Suppressor macrophage (primary cell): ENCODE data around the gene POLR1D.

Experiments
- DNase-seq, 4 experiments: peaks; one replicate each; pipeline ENCODE4 v3.0.0-alpha.2; 2020 to 2022

Gene POLR1D

DNA sequence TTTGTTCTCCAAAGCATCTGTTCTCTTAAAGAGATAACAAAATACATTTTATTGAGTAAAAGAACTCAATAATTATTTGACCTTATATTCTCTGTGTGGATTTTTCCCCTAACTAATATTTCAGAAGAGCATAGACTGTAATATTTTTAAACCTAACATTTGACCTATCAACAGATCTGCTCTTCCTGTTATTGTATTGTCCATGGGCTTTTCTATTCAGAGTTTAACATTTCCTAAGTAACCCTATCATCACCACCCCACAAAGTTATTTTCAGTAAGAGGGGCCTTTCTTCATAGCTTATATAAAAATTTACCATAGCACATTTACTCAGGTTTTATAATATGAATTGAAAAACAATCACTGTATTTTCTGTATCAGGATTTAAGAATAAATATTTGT, 17.5 kb downstream of the POLR1D start:
- no peak for DNase-seq

DNA sequence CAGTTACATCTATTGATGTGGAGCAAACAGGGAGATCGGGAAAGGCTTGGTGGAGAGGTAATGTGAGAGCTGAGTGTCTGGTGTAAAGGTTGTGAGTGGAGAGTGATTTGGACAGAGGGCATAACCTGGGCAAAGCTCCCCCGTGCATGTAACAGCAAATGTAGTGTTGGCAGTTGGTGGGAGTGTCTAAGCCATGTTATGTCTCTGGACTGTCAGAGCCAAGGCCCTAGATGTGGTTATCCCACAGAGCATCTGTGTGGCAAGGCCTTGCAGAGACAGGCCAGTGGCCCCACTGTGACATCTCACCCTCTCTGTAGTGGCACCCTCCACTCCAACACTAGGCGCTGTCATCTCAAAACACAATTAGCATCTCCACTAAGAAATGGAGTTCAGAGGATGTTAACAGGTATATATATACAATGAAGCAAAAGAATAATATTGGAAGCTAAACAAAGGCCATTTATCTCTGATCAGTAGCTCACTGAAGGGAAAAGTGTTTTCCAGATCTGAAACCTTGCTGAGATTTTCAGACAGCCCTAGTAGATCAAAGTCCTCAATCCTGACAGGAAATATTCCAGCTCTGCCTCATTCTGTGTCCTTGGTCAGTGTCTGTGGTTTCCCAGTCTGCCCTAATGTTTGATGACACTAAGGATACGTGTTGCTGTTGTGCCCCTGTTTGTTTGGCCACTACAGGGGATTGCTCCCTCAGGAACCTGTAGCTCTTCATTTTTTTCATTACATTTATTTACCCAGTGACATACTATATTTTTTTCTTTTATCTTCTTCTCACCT, 20.2 kb downstream of the POLR1D start:
- no peak for DNase-seq

DNA sequence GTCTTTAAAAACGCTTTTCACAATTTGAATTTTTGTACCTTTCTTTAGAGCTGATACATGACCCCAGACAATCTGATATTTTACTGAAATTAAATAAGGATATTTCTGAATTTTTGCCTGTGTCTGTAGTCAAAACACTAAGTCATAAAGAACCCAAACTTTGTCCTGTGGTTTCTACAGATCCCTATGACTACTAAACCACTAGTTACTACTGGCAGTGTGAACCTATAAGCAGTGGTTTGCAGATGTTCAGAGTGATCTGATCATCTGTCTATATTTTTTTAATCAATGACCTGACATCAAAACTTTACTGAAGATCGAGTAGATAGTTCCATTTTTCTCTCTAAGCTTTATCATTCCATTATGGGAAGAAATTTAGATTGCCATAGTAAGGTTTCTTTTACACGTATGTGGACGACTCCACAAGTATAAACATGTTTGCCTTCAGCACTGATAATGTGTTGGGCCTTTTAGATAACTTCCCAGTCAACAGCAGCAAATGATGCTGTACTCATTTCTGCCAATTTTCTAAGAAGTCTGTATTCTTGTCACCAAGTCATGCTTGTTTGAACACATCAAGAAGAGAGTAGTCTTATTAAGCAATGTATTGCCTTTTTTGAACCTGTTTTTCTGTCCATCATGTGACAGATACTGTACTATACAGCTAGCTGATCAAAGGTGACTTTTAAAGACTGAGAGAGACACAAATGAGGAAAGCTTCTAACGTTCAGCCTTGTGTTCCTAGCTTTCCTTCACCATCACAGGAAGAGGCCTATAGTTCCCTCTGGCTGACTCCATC, 21.8 kb downstream of the POLR1D start:
- no peak for DNase-seq

DNA sequence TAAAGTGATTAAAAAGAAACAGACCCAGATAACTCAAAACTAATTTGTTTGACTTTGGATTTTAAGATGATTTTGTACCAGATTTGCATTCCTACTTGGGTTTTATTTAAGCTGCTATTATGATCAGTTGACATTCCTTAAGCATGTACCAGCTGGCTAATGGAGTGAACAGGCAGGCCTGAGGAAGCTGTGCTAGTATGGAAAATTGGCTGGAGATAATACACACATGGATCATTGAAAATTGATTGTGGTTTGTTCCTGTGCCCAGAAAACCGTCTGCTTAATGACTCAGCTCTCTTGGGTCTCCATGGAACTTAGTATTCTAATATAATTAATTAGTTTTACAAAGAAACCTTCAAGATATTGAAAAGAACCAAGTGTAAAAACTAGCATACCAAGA, 22.6 kb downstream of the POLR1D start:
- DNase-seq, result no peak

DNA sequence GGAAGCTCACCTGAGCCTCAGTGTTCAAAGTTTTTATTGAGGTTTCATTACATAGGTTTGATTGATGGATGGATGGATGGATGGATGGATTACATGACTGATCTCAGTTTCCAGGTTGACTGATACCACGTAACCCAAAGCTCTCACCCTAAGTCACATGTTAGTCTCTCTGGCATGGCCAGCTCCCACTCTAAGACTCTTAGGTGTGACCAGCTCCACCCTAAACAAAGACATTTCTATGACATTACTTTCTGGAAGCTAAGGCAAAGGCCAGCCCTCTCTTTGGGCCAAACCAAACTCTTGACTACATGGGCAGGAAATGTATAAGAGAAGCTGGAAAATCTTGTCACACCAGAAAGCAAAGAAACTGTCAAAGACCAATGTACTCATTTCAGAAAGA, 28.6 kb downstream of the POLR1D start:
- no peak for DNase-seq

DNA sequence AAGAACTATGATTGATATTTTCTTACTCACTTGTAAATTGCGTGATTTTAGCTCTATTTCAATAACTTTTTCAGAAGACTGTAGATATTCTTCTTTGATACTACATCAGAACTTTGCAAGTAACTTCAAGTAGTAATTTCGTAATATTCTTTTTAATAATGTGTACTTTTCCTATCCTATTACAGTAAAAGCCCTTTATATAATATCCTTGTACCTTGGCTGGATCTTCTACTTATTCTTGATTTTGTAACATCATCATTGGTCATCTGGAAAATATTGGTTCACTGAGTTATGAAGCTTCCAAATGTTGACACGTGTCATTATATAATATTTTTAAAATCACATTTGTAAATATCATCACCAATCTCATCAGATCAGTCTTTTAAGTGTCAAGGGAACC, 32.4 kb downstream of the POLR1D start:
- DNase-seq, result no peak

DNA sequence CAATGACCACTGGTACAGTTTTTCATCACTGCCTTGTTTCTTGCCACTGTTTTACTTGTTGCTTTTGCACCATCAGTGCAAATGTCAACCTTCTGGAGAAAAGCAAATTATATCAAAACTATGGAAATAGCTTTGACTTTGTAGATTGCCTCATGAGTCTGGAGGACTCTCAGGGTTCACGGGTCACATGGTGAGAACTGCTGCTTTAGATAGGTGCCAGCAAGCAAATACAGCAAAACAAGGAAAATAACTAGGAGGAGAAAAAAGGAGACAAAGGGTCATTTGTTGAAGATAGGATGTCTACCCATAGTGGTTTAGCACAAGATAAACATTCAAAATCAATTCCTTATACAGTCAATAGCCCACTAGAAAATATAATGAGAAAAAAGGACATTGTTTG, 33.1 kb downstream of the POLR1D start:
- DNase-seq, result no peak

DNA sequence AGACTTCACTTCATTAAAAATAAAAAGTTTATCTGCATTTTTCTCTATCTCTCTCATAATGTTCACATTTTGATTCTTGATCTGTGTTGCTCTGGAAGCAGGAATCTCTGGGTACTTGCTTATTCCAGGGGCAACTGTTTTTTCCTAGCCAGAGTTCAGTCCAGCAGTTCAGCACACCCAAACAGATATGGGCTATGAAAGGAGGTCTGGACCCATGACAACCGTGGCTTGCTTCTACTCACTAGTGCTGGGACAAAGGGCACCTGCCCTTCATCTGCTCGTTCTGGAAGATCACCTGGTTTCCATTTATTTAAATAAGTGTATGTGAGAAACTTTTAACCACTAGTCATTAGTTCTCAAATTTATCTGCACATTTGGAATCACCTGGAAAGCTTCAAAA, 36.0 kb downstream of the POLR1D start:
- DNase-seq, result no peak

DNA sequence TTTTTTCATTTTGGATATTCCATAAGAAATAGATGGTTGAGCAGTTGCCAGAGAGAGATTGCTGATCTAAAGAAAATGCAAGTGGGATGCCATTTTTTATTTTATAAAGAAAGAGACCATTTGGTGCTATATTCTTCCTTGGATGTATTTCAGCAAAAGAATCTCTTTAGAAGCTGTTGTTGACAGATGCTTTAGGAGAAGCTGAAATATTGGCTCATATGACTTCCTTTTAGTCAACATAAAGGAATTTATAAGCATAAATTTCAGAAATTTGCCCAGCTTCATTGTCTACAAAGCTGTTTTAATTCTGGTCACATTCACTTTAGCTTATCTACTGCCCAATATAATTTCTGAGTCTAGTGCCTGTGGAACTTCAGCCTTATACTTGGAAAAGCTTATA, 36.9 kb downstream of the POLR1D start:
- no peak for DNase-seq

DNA sequence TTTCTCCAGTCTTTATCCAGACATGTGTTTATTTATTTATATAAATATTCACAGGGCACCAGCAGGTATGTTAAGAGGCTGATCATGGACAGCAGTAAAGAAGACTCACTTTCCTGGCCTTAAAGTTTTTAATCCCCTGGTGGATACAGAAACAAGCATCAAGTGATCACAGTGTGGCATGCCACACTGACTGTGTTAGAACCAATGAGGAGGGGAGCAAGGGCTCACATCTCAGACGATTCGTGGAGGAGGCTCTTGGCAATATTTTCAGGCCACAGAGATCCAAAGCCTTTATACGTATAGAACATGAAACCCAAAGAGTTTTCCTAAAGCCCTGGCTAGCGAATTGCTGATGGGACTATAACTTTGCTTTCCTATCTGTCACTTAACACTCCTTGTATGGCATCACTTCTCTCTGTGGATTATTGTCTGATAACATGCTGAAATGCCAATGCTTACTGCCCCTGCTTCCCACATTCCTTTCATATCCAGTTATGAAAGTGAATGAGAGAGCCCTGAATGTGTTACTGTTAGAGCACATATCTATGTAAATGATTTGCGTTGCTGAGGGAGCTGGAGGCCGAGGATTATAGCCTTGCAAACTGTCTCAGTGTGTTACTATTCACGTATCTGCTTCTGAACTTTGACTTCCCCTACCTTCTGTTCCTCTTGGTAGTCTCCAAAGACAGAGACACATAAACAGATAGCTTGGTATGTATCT, 37.6 kb downstream of the POLR1D start:
- DNase-seq, result no peak

DNA sequence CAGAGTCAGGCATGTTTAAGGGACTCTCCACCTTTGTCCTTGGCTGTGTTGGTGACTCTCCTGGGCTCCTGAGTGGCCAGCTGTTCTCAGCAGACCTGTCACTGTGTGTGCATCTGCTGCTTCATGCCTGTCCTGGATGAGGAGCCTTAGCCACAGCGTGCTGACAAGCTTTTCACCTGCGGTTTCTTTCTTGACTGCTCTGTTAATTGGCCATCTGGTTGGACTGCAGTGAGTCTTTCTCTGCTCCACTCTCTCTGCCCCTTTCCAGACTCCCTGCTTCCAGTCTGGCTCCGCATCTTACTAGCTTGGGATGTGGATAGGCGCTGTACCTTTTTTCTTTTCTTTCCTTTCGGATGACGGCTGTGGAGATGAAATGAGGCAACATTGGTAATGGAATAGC, 38.8 kb downstream of the POLR1D start:
- DNase-seq, result no peak

DNA sequence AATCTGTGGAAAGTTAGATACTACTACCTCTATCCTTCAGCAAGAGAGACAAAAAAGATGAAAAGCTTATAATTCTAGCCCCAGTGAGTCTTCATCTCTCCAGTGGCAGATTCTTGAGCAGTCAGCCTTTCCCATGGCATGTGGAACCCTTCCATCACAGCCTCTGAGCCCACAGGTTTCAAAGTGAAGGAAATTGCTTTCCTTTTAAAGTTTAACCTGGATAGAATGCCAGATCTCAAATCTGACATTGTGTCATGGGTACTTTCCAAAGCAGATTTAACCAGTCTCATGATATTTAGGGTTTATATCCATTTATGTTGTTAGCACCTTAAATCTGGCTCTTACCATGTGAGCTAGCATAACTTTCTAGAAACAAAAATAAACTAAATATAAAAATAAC, 39.3 kb downstream of the POLR1D start:
- no peak for DNase-seq

DNA sequence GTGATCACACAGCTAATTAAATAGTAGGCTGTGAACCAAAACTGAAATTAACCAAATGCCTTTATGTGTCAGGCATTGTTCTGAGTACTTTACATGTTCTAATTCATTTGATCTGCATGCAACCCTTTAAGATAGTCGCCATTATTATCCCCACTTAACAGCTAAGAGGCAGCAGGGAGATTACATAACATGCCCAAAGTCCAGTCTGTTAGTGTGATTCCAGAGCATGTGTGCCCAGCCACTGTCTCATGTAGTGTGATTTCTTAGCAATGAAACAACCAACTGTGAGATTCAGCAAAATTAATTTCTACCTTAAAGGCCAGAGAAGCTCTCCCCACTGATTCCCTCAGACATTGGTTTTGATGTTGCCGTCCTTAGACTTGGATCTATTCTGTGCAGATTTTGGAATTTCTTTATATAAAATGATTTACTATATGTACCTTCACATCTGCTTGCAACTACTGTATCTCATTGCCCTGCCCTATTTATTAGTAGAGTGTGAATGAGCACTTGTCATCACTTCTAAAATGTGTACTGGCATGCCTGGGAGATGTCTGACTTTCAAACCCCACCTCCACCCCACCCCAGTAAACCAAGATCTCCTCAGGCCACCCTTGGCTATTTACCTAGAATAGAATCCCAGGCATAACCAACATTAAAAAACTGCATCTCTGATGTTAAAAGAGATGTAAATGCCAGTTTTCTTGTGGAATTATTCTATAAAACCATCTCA, 41.2 kb downstream of the POLR1D start:
- no peak for DNase-seq

DNA sequence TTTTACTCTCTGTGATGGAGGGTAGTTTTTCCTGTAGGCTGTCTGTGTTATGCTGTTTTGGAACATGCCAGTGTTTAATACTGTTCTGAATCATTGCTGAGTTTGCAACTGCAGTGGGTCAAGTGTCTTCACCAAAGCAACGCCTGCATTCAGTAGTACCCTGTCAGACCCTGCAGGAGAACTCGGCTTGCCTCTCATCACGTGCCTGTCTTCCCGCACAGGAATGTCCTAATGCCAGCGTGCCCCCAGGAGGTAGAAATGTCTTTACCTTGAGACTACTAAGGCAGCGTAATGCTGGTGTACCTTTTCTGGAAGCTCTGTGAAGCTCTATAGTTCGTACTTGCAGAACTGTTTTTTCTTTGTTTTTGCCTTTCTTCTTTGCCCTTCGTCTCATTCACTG, 42.3 kb downstream of the POLR1D start:
- DNase-seq, result no peak

DNA sequence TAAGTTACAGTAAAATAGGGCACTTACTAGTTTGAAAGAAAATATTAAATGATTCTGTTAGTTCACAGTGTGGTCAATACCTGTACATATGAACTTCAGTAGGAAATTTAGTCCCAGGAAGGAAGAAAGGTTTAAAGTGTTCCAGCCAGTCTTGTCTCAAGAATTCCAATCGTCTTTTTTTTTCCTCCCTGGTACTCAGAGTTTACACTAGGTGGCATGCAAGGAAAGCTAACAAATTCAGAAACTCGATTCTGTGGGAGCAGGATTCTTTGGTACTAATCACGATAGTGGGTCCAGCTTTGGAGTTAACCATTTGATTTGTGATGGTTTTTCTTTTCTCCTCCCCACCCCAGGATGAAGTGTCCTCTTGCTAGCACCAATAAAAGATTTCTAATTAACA, 43.6 kb downstream of the POLR1D start:
- no peak for DNase-seq

DNA sequence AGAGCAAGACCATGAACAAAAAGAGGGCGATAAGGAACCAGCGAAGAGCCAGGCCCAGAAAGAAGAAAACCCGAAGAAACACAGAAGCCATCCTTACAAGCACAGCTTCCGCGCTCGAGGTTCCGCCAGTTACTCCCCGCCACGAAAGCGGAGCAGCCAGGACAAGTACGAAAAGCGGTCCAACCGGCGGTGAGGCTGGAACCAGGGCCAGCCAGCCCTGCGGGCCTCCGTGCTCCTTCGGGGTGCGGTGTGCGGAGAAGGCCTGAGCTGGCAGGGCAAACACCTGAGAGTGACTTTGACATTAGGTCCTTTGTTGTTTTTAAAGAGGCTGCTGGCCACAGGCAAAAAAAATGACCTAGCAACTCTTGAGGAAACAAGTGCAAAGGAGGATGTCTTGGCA, 44.1 kb downstream of the POLR1D start:
- DNase-seq, result no peak

DNA sequence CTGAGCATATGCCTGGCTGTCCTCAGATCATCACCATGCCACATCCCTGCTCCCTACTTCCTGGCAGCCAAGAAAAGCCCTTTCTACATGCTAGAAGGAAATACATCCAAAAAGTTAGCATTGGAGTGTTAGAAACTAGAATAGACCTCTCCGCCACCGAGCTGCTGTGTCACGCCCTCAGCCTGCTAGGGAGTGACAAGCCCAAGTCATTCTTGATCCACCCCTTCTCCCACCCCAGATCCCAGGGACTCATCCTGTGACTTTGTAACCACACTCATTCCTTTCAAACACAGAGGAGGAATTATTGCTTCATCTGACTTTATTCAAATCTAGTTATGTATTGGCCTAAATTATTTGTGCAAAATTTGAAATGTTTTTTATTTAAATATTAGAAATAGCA, 45.3 kb downstream of the POLR1D start:
- DNase-seq, result no peak

DNA sequence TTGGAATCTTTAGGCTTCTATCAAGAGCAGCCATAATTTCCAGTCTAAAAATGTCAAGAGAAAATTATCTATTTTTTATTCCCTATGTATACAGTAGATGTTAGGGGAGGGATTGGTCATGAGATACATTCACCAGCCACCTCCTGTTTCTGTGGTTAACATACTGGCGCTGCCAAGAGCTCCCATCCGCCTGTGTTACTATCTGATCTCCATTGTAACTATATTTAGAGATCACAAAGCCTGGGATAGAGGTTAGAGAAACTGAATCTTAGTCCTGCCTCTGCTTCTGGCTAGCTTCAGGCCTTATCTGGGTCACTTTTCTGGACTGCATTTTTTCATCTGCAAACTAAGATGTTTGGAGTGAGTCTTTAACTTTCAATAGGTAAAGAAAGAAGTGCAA, 46.3 kb downstream of the POLR1D start:
- no peak for DNase-seq

DNA sequence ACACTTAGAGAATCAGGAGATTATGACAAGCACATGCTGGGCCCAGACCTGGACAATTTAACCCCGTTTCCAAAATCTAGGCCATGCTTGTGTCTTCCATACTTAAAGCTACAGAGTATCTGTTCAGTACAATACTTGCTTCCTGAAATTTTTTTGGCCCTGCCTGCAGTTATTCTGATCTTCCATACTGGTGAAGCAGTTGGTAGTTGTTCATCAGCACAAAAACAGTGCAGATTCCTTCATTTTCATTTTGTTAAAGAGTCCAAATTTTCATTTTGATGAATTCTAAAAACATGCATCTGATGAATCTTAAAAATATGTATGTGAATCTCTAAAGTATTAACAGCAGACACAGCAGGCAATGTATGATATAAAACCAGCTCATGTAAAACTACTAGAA, 49.2 kb downstream of the POLR1D start:
- DNase-seq, result no peak

DNA sequence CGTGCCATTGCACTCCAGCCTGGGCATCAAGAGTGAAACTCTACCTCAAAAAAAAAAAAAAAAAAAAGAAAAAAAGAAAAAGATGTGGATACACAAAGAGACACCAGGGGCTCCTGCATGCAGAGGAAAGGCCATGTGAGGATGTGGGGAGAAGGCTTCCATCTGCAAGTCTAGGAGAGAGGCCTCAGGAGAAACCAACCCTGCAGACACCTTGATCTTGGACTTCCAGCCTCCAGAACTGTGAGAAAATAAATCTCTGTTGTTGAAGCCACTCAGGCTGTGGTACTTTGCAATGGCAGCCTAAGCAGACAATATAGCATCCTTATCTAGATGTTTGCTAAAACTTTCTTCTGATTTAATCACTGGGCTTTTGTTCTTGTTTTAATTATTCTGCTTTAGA, 50.3 kb downstream of the POLR1D start:
- no peak for DNase-seq
